ENCODE results near the gene TNS3. TPM values are rescaled to one million over a fixed set of nuclear protein-coding genes. Genes with fewer than 3 reads are reported as not detected.

TNS3 gene
- total and polyA plus RNA-seq, 2 of the 13 experiments (the other 11 are each of a cell fraction or from before 2014, with no cell fraction given): 52.9 to 55.7 TPM

DNA sequence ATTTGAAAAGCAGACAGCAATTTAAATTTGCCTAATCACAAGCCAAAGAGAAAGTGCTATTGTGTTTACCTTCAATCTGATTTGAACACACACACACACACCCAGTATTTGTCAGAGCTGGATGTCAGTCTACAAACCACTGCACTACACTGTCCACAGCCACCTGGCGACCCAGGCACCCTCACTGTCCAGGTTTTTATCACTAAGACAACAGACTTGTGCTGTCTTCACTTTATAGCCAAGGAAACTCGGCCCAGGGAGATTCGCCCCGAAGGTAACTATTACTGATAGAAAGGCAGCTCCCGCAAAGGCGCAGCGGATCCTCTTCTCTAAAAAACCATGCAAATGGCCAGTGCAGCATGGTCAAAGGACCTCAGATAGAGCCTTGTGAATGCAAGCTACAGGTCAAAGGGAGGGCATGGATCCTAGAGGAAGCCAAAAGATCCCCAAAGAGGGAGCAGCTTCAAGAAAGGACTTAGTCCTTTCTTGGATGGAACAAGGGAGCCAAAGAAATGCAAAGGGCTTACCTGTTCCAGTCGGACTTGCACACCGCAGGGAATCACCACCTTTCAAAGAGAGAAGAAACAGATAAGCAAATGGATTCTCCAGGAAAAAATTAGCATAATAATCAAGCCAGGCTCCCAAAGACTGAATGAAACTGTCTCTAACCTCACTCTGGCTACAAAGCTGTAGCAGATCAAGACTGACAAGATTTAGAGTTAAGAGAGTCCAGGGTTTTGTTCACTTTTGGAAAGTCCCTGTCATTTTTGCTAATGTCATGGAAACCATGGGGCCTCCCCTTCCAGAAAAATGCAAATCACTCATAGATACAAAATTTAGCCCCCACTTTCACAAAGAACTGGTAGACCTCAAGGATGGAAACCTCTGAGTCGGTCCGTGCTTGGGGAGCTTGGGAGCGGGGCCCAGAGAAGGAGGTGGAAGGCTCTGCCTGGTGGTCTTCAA is 101.1 kb downstream of the TNS3 start:
- H3K4me3 ChIP-seq (replicated peaks in 1 of 3; ENCODE audit: insufficient read depth in 1 of 3, low read depth in 2 of 3, low read length in 3 of 3): no peak overlapping the region
- H4K20me1 ChIP-seq (ENCODE audit: insufficient read depth, low read length): peaks cover 60% of the 10 kb centered on the region
- in situ Hi-C loops (cut with HindIII; ENCODE audit: extremely low pct_ligation_motif_present, low pct_unique_long_range_greater_than_20kb): no loop called here
- H3K9ac ChIP-seq (ENCODE audit: insufficient read depth, low read depth, low read length): no peak overlapping the region
- no peaks in the 10 kb centered on the region for H3K9me3 ChIP-seq (ENCODE audit: low read length)
- no TSS peak for BruUV-seq (replicated peaks)
- ChIA-PET CTCF (ENCODE audit: low intra/inter-chr PET ratio, low total read pairs) (no interaction called here), POLR2A (interaction anchor here (1.5 kb wide), 2 partner anchors 58 to 130 kb away, joined by 3 to 4 read pairs; no protein-coding TSS in a partner anchor)
- 98% methylated on average over 12 of the region's 12 CpGs for WGBS (ENCODE audit: low lambda C conversion rate)
- H3K4me1 ChIP-seq (ENCODE audit: insufficient read depth, low read length): peaks cover 94% of the 10 kb centered on the region
- H3K4me2 ChIP-seq (ENCODE audit: low read depth, low read length): no peak overlapping the region
- no peaks in the 10 kb centered on the region for H3K27me3 ChIP-seq (ENCODE audit: control insufficient read depth in 1 of 2, insufficient read depth in 2 of 2, low read length in 2 of 2)
- H3K79me2 ChIP-seq (ENCODE audit: insufficient read depth, low read length): peaks cover 91% of the 10 kb centered on the region
- intact Hi-C loops (cut with micrococcal nuclease; ENCODE audit: unreplicated experiment): no loop called here
- peaks cover 8 to 43% of the 10 kb centered on the region in 2 experiments for H3K36me3 ChIP-seq (replicated peaks in 1 of 2; ENCODE audit: control insufficient read depth in 1 of 2, insufficient read depth in 2 of 2, low read length in 2 of 2)
- ATAC-seq: no peak
- no peak overlapping the region for H2AFZ ChIP-seq (ENCODE audit: low read length)
- no peak for DNase-seq (ENCODE audit: low spot score)
- H3K27ac ChIP-seq (ENCODE audit: extremely low read length, insufficient read depth, low read length): no peak overlapping the region
- no peak for FAIRE-seq
- TF ChIP-seq DNMT1 (CRISPR knock-in tag; IDR thresholded peaks at IDR 0.05): no peak
- no peak for TF ChIP-seq NR2F6 (IDR thresholded peaks at IDR 0.05)
- TF ChIP-seq NR2F6 (CRISPR knock-in tag; IDR thresholded peaks at IDR 0.05): no peak
- TF ChIP-seq, protein P1, sequence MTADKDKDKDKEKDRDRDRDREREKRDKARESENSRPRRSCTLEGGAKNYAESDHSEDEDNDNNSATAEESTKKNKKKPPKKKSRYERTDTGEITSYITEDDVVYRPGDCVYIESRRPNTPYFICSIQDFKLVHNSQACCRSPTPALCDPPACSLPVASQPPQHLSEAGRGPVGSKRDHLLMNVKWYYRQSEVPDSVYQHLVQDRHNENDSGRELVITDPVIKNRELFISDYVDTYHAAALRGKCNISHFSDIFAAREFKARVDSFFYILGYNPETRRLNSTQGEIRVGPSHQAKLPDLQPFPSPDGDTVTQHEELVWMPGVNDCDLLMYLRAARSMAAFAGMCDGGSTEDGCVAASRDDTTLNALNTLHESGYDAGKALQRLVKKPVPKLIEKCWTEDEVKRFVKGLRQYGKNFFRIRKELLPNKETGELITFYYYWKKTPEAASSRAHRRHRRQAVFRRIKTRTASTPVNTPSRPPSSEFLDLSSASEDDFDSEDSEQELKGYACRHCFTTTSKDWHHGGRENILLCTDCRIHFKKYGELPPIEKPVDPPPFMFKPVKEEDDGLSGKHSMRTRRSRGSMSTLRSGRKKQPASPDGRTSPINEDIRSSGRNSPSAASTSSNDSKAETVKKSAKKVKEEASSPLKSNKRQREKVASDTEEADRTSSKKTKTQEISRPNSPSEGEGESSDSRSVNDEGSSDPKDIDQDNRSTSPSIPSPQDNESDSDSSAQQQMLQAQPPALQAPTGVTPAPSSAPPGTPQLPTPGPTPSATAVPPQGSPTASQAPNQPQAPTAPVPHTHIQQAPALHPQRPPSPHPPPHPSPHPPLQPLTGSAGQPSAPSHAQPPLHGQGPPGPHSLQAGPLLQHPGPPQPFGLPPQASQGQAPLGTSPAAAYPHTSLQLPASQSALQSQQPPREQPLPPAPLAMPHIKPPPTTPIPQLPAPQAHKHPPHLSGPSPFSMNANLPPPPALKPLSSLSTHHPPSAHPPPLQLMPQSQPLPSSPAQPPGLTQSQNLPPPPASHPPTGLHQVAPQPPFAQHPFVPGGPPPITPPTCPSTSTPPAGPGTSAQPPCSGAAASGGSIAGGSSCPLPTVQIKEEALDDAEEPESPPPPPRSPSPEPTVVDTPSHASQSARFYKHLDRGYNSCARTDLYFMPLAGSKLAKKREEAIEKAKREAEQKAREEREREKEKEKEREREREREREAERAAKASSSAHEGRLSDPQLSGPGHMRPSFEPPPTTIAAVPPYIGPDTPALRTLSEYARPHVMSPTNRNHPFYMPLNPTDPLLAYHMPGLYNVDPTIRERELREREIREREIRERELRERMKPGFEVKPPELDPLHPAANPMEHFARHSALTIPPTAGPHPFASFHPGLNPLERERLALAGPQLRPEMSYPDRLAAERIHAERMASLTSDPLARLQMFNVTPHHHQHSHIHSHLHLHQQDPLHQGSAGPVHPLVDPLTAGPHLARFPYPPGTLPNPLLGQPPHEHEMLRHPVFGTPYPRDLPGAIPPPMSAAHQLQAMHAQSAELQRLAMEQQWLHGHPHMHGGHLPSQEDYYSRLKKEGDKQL (CRISPR knock-in tag; IDR thresholded peaks at IDR 0.05; ENCODE audit: low read depth): no peak
- TF ChIP-seq GZF1 (CRISPR knock-in tag; IDR thresholded peaks at IDR 0.05): no peak
- TF ChIP-seq CBX1 (IDR thresholded peaks at IDR 0.05; ENCODE audit: low read depth): no peak
- no peak for TF ChIP-seq NFRKB (IDR thresholded peaks at IDR 0.05)
- TF ChIP-seq, protein P2, sequence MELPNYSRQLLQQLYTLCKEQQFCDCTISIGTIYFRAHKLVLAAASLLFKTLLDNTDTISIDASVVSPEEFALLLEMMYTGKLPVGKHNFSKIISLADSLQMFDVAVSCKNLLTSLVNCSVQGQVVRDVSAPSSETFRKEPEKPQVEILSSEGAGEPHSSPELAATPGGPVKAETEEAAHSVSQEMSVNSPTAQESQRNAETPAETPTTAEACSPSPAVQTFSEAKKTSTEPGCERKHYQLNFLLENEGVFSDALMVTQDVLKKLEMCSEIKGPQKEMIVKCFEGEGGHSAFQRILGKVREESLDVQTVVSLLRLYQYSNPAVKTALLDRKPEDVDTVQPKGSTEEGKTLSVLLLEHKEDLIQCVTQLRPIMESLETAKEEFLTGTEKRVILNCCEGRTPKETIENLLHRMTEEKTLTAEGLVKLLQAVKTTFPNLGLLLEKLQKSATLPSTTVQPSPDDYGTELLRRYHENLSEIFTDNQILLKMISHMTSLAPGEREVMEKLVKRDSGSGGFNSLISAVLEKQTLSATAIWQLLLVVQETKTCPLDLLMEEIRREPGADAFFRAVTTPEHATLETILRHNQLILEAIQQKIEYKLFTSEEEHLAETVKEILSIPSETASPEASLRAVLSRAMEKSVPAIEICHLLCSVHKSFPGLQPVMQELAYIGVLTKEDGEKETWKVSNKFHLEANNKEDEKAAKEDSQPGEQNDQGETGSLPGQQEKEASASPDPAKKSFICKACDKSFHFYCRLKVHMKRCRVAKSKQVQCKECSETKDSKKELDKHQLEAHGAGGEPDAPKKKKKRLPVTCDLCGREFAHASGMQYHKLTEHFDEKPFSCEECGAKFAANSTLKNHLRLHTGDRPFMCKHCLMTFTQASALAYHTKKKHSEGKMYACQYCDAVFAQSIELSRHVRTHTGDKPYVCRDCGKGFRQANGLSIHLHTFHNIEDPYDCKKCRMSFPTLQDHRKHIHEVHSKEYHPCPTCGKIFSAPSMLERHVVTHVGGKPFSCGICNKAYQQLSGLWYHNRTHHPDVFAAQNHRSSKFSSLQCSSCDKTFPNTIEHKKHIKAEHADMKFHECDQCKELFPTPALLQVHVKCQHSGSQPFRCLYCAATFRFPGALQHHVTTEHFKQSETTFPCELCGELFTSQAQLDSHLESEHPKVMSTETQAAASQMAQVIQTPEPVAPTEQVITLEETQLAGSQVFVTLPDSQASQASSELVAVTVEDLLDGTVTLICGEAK (IDR thresholded peaks at IDR 0.05): no peak
- TF ChIP-seq, protein P2 (CRISPR knock-in tag; IDR thresholded peaks at IDR 0.05): no peak

All from HepG2 (cell line).